ENCODE measurements around the gene IL13.

The IL13 gene

DNA sequence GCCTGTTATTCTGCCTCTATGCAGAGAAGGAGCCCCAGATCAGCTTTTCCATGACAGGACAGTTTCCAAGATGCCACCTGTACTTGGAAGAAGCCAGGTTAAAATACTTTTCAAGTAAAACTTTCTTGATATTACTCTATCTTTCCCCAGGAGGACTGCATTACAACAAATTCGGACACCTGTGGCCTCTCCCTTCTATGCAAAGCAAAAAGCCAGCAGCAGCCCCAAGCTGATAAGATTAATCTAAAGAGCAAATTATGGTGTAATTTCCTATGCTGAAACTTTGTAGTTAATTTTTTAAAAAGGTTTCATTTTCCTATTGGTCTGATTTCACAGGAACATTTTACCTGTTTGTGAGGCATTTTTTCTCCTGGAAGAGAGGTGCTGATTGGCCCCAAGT lies 15.5 kb downstream of the IL13 start:
- DNase-seq, result no peak

GRCh38 chr5:132673939-132674630 lies 16.1 kb downstream of the IL13 start, which contains the start of gene IL4:
Gene IL4 (plus strand): TSS chr5:132673989. CDS start chr5:132674051, 62 bp downstream.
- DNase-seq, result no peak

- peak; percentile 37 to 40 for DNase-seq
These were observed 16.9 kb downstream of the IL13 start for GRCh38 chr5:132674671-132675506.

GRCh38 chr5:132675936-132676689 lies 18.1 kb downstream of the IL13 start:
- no peak for DNase-seq

DNA sequence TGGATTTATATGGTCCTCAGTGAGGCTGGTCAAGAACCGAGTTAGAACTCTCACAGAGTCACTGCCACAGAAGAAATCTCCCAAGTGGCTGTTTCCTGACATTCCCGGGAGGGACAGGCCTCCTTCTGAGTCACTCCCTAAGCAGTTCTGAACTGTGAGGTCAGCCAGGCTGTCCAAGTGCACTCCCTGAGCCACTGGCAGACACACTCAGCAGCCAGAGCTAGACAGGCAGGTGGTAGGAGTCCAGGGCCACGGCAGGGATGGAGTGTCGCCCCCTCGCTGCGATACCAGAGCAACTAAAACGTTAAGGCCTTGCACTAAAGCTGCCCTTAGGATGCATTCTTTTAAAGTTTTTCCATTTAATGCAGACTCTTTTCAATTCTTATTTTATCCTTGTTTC lies 19.2 kb downstream of the IL13 start:
- DNase-seq, result peak; percentile 93 to 94

- DNase-seq, result no peak
These were observed 19.9 kb downstream of the IL13 start for GRCh38 chr5:132677682-132678400.

DNA sequence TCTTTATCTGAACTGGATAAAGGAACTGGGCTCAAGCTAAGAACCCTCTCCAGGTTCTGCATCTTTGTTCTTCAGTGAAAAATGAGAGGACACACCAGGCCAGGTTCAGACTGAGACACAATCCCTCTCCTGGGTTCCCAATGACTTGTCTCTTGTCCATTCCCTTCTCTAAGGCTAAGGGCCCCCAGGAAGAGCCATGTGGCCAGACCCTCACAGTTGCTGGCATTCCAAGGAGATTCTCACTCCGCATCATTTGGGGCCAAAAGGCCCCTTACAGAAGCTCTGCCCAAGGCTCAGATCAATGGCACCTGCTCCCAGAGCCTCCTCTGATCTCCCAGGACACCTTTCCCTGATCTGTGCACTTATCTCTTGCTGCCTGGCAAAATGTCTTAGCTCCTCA lies 20.8 kb downstream of the IL13 start:
- no peak for DNase-seq

- no peak for DNase-seq
These were observed 21.2 kb downstream of the IL13 start for GRCh38 chr5:132679166-132679565.

DNA sequence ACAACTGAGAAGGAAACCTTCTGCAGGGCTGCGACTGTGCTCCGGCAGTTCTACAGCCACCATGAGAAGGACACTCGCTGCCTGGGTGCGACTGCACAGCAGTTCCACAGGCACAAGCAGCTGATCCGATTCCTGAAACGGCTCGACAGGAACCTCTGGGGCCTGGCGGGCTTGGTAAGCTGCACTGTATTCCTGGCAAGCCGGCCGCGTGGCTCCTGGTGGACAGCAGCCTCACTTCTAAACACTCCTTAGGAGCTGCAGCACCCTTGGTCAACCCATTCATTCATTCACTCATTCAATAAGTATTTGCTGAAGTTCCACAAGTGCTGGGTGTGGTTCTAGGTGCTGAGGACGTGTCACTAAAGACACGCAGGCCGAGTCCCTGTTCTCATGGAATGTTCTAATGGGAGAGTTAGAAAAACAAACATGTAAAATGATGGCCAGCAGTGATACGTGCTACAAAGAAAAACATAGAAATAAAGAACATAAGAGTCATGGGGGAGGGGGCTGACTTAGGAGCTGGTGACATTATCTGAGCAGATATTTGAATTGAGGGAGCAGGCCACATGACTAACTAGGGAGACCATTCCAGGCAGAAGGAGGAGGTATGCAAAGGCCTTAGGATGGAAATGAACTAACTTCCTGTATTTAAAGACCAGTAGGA lies 21.9 kb downstream of the IL13 start:
- no peak for DNase-seq

GRCh38 chr5:132680780-132681475 lies 23.0 kb downstream of the IL13 start:
- DNase-seq, result no peak

DNA sequence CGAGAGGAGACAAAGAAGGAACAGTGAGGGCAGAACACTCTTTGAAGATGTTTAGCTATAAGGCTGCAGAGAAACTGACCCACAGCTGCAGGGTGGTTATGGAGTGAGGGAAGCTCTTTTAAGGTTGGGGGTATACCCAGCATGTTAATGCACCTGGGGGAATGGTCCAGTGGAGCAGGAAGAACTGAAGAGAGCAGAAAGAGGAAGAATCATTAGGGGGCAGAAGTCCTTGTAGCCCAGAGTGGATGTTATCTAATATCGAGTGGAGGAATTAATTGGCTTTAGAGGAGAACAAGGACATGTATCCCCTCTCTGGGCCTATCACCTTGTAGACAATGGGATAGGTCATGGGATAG lies 23.5 kb downstream of the IL13 start:
- DNase-seq, result no peak

DNA sequence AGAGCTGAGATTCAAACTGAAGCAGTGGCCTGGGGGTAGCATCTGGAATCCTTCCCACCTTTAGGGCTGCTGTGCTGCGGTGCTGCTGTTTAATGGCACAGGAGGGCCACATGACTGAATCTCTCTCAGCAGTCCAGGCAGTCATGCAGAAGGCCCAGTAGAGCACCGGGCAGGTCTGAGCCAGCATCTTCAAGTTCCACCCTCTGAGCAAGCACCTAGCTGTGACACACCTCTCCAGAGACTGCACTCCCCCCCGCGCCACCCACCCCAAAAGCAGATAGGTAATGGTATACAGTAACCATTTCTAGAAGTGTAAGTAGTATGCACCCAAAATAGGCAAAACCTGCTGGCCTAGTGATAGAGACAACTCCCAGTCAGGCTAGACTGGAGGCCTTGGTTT lies 24.0 kb downstream of the IL13 start:
- DNase-seq, result no peak

GRCh38 chr5:132684491-132684890 lies 26.5 kb downstream of the IL13 start:
- DNase-seq, result no peak

DNA sequence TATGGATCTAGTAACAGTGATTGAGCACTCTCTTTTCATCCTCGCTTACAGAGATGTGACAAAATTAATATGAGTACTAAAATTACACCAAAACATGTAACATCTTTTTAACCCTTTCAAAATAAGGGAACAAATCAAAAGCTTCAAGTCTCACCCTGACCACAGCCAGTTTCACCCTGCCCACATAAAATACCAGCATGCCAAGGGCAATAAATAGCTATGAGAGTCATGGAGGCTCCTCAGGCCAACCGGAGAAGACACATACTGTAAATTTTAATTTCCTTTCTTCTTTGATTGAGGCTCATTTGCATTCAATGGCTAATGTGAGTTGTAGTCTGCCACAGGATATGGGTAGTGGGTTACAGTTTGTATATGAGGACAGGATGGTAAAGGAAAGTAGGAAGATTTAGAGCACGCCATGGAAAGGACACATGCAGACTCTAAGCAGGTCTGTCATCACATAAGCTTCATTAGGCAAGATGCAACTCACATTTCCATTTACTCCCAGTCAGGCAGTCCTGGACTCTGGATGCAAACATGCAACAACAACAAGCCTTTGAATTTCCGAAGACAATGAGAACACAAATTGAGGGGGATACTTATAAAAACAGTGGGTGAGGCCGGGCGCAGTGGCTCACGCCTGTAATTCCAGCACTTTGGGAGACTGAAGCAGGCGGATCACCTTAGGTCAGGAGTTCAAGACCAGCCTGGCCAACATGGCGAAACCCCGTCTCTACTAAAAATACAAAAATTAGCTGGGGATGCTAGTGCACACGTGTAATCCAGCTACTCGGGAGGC lies 27.1 kb downstream of the IL13 start:
- DNase-seq, result no peak

DNA sequence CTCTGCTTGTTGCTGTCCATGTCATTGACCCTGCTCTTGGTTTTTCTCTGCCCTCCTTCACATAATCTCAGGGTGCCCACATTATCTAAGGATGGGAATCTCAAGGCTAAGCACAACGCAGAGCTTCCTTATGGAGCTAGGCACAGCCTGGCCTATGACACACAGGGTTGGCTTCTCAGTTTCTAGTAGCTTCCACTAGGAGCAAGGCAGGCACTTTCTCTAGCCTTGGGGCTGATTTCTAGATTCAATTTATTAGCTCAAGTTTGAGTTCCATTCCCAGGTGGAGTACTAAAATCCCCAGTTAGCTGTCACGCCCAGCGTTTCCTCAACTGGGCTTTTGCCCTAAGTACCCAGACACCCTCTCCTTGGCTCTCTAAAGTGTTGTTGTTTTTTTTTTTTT lies 28.2 kb downstream of the IL13 start:
- no peak for DNase-seq

GRCh38 chr5:132687995-132688394 lies 30.0 kb downstream of the IL13 start:
- no peak for DNase-seq

GRCh38 chr5:132688536-132689339 lies 30.8 kb downstream of the IL13 start:
- no peak for DNase-seq

DNA sequence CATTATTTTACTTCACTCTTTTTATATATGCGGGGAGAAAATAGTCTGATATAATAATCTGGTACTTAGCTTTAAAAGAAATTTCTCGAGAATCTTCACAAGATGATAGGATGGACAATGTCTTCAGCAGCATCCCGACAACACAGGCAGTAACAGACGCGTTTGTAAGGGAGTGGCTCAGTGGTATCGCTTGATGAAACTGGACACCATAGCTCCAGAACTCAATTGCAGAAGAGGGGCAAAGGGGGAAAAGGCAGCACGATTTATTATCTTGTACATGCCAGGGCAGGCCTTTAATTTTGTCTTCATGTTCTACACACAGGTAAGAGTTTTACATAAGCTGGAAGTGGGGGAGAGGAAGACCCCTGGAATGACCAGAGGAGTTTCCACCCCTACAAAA lies 31.5 kb downstream of the IL13 start:
- DNase-seq, result no peak

GRCh38 chr5:132690156-132690555 lies 32.2 kb downstream of the IL13 start:
- no peak for DNase-seq

All from SW 1271 (cell line).